ENCODE data around the gene ARHGAP6.

The ARHGAP6 gene

DNA sequence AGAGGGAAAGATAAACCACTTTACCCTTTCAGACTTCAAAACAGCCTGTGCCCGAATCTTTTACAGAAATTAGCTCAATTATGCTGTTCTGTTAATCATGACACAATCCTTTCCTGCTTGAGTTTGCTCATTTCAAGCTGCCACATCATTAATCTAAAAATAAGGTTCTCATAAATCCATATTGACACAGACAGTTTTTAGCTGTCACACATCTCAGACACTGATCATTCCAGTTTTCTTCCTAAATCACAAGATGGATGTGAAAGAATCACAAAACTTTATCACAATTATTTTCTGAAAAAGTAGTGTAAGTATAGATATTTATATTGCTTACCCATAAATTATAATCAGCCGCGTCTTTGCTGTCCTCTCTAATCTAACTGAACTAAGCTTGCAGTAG is 400.4 kb downstream of the ARHGAP6 start:
- TF ChIP-seq, protein P1, sequence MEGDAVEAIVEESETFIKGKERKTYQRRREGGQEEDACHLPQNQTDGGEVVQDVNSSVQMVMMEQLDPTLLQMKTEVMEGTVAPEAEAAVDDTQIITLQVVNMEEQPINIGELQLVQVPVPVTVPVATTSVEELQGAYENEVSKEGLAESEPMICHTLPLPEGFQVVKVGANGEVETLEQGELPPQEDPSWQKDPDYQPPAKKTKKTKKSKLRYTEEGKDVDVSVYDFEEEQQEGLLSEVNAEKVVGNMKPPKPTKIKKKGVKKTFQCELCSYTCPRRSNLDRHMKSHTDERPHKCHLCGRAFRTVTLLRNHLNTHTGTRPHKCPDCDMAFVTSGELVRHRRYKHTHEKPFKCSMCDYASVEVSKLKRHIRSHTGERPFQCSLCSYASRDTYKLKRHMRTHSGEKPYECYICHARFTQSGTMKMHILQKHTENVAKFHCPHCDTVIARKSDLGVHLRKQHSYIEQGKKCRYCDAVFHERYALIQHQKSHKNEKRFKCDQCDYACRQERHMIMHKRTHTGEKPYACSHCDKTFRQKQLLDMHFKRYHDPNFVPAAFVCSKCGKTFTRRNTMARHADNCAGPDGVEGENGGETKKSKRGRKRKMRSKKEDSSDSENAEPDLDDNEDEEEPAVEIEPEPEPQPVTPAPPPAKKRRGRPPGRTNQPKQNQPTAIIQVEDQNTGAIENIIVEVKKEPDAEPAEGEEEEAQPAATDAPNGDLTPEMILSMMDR (IDR thresholded peaks at IDR 0.05; ENCODE audit: poor library complexity, severe bottlenecking) = no peak
- Histone ChIP-seq H3K27ac (ENCODE audit: poor library complexity, severe bottlenecking) (no peak overlapping the region), H3K4me3 (ENCODE audit: severe bottlenecking) (no peak overlapping the region), H3K4me1 (ENCODE audit: insufficient read depth, poor library complexity, severe bottlenecking) (peaks cover 2% of the 10 kb centered on the region), H3K9me3 (ENCODE audit: severe bottlenecking) (no peaks in the 10 kb centered on the region), H3K36me3 (ENCODE audit: low read depth) (no peaks in the 10 kb centered on the region), H3K27me3 (ENCODE audit: insufficient read depth, poor library complexity, severe bottlenecking) (no peaks in the 10 kb centered on the region)
- ATAC-seq (ENCODE audit: low read depth) (no peak), DNase-seq (ENCODE audit: low spot score) (no peak)

DNA sequence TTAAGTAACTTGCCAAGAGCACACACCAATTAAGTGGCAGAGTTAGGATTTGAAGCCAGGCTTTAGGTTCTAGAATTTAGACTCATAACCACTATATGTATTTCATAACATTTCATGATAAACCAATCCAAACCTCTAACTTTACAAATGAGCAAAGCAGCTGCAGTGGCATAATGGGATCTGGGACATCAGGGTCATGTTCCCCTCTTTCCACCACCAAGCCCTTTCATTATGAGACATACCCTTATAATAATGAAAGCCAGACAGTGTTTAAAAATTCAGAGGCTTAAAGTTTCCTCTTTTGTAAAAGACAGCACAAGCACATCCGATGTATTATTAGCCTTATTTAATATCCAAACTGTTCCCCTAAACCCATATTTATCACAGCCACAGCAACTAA is 400.8 kb downstream of the ARHGAP6 start:
- H3K27me3 ChIP-seq (ENCODE audit: insufficient read depth, poor library complexity, severe bottlenecking) = no peaks in the 10 kb centered on the region
- H3K36me3 ChIP-seq (ENCODE audit: low read depth) = no peaks in the 10 kb centered on the region
- ATAC-seq (ENCODE audit: low read depth) (no peak), DNase-seq (ENCODE audit: low spot score) (no peak)
- no peak overlapping the region for H3K4me3 ChIP-seq (ENCODE audit: severe bottlenecking)
- H3K9me3 ChIP-seq (ENCODE audit: severe bottlenecking) = no peaks in the 10 kb centered on the region
- H3K27ac ChIP-seq (ENCODE audit: poor library complexity, severe bottlenecking) = no peak overlapping the region
- TF ChIP-seq, protein P1 (IDR thresholded peaks at IDR 0.05; ENCODE audit: poor library complexity, severe bottlenecking) = no peak
- peaks cover 2% of the 10 kb centered on the region for H3K4me1 ChIP-seq (ENCODE audit: insufficient read depth, poor library complexity, severe bottlenecking)

DNA sequence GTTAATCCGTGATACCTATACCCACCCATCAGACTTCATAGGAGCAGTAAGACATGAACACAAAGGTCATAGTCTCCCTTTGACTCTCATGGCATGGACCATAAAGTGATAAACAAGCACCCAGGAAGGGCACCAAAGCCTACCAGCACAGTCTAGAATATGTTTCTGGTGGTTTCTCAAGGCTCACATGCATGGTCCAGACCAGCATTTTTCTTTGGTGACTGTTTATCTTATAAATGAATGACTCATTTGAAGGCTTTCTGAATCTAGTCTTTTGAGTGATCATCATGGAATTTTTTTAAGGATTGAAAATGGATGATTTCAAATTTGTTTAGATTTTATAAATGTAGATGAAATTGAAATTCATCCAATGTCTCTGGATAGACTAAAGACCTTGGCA is 404.5 kb downstream of the ARHGAP6 start:
- no peaks in the 10 kb centered on the region for H3K36me3 ChIP-seq (ENCODE audit: low read depth)
- peak; percentile 74 for ATAC-seq (ENCODE audit: low read depth)
- DNase-seq (ENCODE audit: low spot score) = no peak
- H3K9me3 ChIP-seq (ENCODE audit: severe bottlenecking) = no peaks in the 10 kb centered on the region
- no peak overlapping the region for H3K4me3 ChIP-seq (ENCODE audit: severe bottlenecking)
- no peak overlapping the region for H3K27ac ChIP-seq (ENCODE audit: poor library complexity, severe bottlenecking)
- no peaks in the 10 kb centered on the region for H3K27me3 ChIP-seq (ENCODE audit: insufficient read depth, poor library complexity, severe bottlenecking)
- TF ChIP-seq, protein P1 (IDR thresholded peaks at IDR 0.05; ENCODE audit: poor library complexity, severe bottlenecking) = no peak
- H3K4me1 ChIP-seq (ENCODE audit: insufficient read depth, poor library complexity, severe bottlenecking) = peaks cover 2% of the 10 kb centered on the region

DNA sequence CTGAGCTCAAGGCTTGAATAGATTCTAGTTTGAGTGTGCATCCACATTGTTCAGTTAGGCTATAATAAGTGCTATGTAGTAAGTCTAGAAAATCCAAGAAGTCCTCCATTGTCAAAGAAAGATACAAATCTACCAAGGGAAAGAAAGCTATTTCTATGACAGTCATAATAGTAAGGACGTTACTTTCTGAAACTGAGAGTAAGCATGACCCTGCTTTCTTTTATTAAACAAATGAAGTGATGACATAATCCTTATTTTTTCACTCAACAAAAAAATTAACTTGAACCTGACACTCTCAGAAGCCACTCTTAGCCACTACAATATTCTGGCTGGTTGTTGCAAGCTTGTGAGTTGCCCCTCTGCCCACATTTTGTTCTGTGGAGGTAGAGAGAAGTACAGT is 406.3 kb downstream of the ARHGAP6 start:
- H3K9me3 ChIP-seq (ENCODE audit: severe bottlenecking) = no peaks in the 10 kb centered on the region
- no peaks in the 10 kb centered on the region for H3K27me3 ChIP-seq (ENCODE audit: insufficient read depth, poor library complexity, severe bottlenecking)
- peaks cover 2% of the 10 kb centered on the region for H3K4me1 ChIP-seq (ENCODE audit: insufficient read depth, poor library complexity, severe bottlenecking)
- ATAC-seq (ENCODE audit: low read depth) = no peak
- no peak overlapping the region for H3K27ac ChIP-seq (ENCODE audit: poor library complexity, severe bottlenecking)
- DNase-seq (ENCODE audit: low spot score) = no peak
- H3K4me3 ChIP-seq (ENCODE audit: severe bottlenecking) = no peak overlapping the region
- H3K36me3 ChIP-seq (ENCODE audit: low read depth) = no peaks in the 10 kb centered on the region
- TF ChIP-seq, protein P1 (IDR thresholded peaks at IDR 0.05; ENCODE audit: poor library complexity, severe bottlenecking) = no peak

DNA sequence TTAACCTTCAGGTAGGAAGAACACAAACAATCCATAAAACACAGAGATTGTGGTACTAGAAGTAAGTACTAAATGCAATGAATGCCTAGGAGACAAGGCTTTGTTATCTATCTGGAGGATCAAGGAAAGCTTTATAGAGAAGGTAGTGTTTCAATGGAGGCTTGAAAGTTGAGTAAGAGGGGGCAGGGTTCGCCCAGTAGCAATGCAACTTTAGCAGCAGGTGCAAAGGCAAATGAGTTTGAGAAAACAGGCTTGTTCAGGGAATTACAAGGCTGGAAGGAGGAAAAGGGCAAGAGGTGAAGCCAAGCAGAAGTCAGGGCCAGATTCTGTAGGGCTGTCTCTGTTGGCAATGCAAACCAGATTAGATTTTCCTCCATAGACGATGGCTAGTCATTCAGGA is 408.0 kb downstream of the ARHGAP6 start:
- Histone ChIP-seq H3K27ac (ENCODE audit: poor library complexity, severe bottlenecking) (no peak overlapping the region), H3K4me1 (ENCODE audit: insufficient read depth, poor library complexity, severe bottlenecking) (peaks cover 2% of the 10 kb centered on the region), H3K27me3 (ENCODE audit: insufficient read depth, poor library complexity, severe bottlenecking) (no peaks in the 10 kb centered on the region), H3K4me3 (ENCODE audit: severe bottlenecking) (no peak overlapping the region), H3K9me3 (ENCODE audit: severe bottlenecking) (no peaks in the 10 kb centered on the region), H3K36me3 (ENCODE audit: low read depth) (no peaks in the 10 kb centered on the region)
- DNase-seq (ENCODE audit: low spot score) = no peak
- ATAC-seq (ENCODE audit: low read depth) = no peak
- TF ChIP-seq, protein P1 (IDR thresholded peaks at IDR 0.05; ENCODE audit: poor library complexity, severe bottlenecking) = no peak
